ENCODE data around the gene SIPA1L3.
A peak's percentile ranks its signal among the peaks of the same experiment; 100 is the strongest.

Gene SIPA1L3

GRCh38 chr19:37998801-37999308 lies 91.8 kb downstream of the SIPA1L3 start:
- DNase-seq (ENCODE audit: low read depth): no peak

DNA sequence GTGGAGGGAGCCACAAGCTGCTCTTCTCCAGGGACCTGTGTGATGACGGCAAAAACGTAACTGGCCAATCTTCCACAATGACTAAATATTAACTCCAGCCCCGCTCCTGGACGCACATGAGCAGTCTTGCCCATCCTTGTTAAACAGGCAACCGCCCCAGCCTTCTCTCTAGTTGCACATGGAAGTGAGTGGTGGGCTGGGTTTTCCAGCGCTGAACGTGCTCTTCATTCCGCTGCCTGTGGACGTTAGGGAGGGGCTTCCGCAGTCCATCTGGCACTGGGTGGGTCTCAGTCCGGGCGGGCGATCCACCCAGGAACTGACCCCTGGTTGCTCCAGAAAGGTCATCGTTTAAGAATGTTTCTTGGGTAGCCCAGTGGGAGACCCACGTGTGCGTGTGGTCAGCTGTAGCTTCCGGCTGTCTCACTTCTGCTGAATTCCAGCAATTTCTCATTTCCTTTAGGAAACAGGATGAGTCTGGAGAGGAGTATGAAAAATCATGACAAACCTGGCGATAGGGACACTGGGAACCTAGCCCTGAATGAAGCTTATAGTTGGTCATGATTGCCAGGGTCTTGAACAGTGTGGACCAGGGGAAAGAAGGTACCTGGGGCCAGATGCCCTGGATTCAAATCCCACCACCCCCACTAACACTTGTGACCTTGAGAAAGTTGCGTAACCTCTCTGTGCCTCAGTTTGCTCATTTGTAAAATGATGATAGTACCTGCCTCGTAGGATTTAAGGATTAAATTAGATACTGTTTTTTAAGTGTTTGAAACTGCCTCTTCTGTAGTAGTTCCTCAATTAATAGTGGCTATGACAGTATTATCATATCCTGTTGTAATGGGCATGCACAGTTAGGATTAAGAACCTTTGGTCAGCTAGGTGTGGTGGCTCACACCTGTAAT lies 92.6 kb downstream of the SIPA1L3 start:
- peak; percentile 95 for DNase-seq (ENCODE audit: low read depth)
- H3K4me3 ChIP-seq (ENCODE audit: control insufficient read depth, low read depth, low read length): no peak overlapping the region
- TF ChIP-seq, protein P1, sequence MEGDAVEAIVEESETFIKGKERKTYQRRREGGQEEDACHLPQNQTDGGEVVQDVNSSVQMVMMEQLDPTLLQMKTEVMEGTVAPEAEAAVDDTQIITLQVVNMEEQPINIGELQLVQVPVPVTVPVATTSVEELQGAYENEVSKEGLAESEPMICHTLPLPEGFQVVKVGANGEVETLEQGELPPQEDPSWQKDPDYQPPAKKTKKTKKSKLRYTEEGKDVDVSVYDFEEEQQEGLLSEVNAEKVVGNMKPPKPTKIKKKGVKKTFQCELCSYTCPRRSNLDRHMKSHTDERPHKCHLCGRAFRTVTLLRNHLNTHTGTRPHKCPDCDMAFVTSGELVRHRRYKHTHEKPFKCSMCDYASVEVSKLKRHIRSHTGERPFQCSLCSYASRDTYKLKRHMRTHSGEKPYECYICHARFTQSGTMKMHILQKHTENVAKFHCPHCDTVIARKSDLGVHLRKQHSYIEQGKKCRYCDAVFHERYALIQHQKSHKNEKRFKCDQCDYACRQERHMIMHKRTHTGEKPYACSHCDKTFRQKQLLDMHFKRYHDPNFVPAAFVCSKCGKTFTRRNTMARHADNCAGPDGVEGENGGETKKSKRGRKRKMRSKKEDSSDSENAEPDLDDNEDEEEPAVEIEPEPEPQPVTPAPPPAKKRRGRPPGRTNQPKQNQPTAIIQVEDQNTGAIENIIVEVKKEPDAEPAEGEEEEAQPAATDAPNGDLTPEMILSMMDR (IDR thresholded peaks at IDR 0.05; ENCODE audit: control insufficient read depth, insufficient read depth, low read depth, low read length, missing control alignments): no peak

More at GRCh38 chr19:37998801-37999308, 91.8 kb downstream of the SIPA1L3 start:
- TF ChIP-seq, protein P1 (IDR thresholded peaks at IDR 0.05; ENCODE audit: control insufficient read depth, insufficient read depth, low read depth, low read length, missing control alignments): no peak
- no peak overlapping the region for H3K4me3 ChIP-seq (ENCODE audit: control insufficient read depth, low read depth, low read length)

GRCh38 chr19:38001158-38001781 lies 94.3 kb downstream of the SIPA1L3 start:
- DNase-seq (ENCODE audit: low read depth): no peak
- no peak overlapping the region for H3K4me3 ChIP-seq (ENCODE audit: control insufficient read depth, low read depth, low read length)
- TF ChIP-seq, protein P1 (IDR thresholded peaks at IDR 0.05; ENCODE audit: control insufficient read depth, insufficient read depth, low read depth, low read length, missing control alignments): no peak

DNA sequence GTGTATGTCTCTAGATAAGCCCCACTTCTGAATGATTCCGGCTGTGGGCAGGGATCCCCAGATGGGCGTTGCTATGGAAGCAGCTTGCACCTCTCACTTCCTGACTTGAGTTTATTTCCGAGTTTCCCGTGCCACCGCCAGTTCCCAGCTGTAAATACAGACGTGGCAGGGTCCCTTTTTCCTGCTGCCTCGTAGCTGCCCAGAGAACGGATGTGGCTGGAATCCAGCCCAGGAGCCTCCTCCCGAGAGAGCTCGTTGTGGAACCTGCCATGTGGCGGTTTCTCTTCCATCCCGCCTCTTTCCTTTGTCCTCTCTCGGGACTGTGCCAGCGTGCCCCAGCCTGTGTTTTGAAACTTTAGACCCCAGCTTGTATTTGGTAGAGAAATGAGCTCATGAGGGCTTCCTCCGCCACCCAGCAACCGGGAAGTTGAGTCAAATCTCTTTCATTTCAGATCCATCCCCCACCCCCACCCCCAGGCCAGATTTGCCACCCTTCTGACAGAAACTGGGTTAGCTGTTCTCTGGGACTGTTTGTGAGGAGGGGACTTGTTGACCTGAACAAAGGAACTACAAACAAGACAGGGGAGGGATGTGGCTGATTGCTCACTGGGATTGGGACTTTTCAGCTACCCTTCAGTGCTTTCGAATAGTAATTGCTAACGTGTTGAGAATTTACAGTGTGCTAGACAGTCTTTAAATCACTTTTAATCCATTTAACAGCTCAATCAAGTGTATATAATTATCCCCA lies 96.6 kb downstream of the SIPA1L3 start:
- H3K4me3 ChIP-seq (ENCODE audit: control insufficient read depth, low read depth, low read length): peak overlapping the region; percentile 12
- DNase-seq (ENCODE audit: low read depth): no peak
- TF ChIP-seq, protein P1 (IDR thresholded peaks at IDR 0.05; ENCODE audit: control insufficient read depth, insufficient read depth, low read depth, low read length, missing control alignments): no peak

DNA sequence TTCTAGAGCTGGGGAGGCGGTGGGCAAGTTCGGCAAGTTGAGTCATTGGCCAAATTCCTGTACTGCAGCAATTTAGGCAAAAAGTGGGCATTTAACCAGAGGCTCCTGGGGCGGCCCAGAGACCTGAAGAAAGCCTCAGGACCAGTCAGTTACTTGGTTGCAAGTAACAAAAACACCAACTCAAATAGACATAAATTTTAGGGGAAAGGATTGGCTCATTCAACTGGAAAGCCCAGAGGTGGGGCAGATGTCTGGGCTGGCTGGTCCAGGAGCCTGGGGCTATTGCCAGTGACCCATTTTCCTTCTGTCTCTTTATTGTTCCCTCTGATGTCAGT lies 97.1 kb downstream of the SIPA1L3 start:
- DNase-seq (ENCODE audit: low read depth): no peak
- TF ChIP-seq, protein P1 (IDR thresholded peaks at IDR 0.05; ENCODE audit: control insufficient read depth, insufficient read depth, low read depth, low read length, missing control alignments): no peak
- peak overlapping the region; percentile 28 for H3K4me3 ChIP-seq (ENCODE audit: control insufficient read depth, low read depth, low read length)

DNA sequence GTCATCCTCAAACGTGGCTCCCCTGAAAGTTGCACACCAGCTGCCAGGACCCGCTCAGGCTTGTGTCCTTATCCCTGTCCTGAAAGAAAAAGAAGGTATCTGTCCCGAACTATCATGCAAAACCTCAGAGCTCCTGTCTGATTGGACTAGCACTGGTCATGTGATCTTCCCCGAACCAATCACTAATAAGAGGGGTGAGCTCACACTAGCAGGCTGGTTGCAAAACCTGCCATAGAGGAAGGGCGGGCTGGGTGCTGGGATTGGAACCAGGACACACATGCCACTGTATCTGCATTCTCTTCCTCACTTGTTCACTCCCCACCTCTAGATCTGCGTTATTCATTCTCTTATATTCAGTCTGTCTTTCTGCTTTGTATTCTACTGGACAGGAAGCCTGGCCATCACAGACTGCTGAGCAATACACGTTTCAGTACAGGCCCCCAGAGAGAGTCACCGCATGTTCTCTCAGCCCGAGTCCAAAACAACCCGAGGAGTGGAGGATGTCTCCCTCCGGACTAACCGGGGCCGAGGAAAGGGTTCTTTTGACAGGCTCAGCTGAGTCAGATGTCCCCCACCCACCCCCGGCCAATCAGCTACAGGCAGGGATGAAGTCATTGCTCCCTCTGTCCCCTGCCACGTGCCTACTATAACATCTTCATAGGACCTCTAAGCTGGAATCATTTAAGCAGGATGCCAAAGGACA lies 97.7 kb downstream of the SIPA1L3 start:
- DNase-seq (ENCODE audit: low read depth): peak; percentile 96
- H3K4me3 ChIP-seq (ENCODE audit: control insufficient read depth, low read depth, low read length): peak overlapping the region; percentile 28
- TF ChIP-seq, protein P1 (IDR thresholded peaks at IDR 0.05; ENCODE audit: control insufficient read depth, insufficient read depth, low read depth, low read length, missing control alignments): no peak

Data from AG09309 (cell line).